LNCAP (cell line): ENCODE results near the gene CDC42EP4.

ENCODE experiments used
- TF ChIP-seq, protein P1 (sequence below): fragments of 450-650 bp; IDR thresholded peaks from 2 replicates; pipeline ENCODE4 v1.5.1; 2017; ENCODE audit warnings: mild to moderate bottlenecking

Gene CDC42EP4, protein sequence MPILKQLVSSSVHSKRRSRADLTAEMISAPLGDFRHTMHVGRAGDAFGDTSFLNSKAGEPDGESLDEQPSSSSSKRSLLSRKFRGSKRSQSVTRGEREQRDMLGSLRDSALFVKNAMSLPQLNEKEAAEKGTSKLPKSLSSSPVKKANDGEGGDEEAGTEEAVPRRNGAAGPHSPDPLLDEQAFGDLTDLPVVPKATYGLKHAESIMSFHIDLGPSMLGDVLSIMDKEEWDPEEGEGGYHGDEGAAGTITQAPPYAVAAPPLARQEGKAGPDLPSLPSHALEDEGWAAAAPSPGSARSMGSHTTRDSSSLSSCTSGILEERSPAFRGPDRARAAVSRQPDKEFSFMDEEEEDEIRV

DNA sequence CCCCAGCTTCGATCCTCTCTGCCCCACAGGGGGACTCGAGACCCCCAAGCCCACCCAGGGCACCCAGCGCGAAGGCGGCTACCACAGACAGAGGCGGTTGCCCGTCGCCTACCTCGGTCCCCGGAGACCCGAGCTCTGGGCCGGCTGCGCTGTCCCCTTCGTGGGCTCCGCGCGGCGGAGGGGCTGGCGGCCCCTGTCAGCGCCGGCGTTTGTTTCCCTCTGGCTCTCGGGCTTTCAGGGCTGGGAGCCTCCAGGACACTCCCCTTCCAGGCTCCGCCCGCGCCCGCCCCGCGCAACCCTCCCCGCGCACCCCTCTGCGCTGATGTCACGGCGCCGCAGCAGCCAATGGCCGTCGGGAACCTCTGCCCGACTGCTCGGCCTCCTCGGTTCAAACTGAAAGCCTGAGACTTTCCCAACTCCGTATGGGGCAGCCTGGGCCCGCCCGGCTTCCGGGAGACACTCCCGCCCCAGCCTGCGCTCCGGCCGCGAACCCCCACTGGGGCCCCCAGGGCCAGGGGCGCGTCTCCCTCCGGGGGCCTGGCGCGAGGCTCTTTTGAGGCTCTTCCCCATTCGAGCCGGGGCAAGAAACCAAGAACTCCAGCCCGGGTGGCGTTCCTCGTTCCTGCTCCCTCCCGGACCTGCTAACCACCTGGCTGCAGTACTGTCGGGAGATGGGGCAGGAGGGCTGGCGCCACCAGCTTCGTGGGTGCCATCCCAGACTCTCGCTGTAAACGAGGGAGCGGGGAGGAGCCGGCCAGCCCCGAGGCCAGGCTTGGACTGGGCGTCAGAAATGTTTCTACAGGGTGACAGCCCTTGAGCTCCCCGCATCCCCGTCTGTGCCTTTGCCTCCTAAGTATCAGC, at the start of gene CDC42EP4:
TSS of gene CDC42EP4 (minus strand) at position 221 of the 861 bp plus-strand sequence. CDS start 25,501 bp downstream, outside the sequence.
- TF ChIP-seq, protein P1, sequence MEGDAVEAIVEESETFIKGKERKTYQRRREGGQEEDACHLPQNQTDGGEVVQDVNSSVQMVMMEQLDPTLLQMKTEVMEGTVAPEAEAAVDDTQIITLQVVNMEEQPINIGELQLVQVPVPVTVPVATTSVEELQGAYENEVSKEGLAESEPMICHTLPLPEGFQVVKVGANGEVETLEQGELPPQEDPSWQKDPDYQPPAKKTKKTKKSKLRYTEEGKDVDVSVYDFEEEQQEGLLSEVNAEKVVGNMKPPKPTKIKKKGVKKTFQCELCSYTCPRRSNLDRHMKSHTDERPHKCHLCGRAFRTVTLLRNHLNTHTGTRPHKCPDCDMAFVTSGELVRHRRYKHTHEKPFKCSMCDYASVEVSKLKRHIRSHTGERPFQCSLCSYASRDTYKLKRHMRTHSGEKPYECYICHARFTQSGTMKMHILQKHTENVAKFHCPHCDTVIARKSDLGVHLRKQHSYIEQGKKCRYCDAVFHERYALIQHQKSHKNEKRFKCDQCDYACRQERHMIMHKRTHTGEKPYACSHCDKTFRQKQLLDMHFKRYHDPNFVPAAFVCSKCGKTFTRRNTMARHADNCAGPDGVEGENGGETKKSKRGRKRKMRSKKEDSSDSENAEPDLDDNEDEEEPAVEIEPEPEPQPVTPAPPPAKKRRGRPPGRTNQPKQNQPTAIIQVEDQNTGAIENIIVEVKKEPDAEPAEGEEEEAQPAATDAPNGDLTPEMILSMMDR, result no peak

DNA sequence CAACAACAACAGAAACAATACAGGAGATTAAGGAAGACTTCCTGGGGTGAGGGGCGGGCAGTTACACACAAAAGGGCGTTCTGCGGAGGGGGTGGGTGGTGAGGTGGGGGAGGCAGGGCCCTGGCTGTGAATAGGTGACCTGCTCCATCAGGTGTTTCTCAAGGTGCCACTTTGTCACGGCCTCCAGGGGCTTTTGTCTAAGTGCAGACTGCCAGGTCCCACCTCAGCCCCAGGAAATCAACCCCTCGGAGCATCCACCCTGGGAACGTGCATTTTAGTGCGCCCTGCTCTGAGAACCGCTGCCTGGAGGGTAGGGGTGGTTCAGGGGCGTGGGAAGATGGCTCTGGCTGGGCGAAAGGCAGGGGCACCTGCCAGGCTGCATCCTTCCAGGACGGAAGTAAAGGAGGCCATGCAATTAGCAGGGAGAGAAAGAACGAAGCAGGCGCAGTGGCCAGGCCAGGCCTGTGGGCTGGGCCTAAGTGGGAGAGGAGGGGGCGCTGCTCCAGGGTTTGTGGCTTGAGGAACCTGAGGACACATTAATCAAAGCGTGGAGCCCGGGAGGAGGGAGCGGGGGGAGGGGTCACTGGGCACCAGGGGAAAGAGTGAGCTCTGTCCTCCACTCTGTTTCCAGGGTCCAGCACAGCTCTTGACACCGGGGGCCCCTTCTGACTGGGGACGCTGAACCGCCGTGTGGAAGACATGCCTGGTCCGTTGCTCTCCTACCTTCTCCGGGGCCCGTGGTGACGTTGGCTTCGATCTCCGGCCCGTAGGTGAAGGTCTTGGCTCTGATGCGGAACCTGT, 49.4 kb upstream of the CDC42EP4 start:
- TF ChIP-seq, protein P1, result no peak

DNA sequence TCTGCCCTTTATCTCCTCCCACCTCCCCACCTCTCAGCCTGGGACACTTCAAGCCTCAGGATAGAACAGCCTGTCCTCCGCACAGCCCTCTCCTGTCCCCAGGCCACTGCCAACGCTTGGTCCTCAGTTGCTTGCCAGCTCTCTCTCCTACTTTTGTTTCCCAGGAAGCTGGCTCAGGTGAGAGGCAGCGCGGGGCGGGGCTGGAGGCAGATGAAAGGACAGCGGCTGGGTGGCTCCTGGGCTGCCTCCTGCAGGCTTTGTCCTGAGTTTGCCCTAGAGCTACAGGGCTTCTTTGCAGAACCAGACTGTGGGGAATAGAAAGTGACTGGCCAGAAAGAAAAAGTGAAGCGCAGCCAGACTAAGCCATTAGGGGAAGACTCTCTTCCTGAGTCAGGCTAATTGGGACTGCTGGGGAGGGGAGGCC, 48.2 kb upstream of the CDC42EP4 start:
- TF ChIP-seq, protein P1, result peak; percentile 55

DNA sequence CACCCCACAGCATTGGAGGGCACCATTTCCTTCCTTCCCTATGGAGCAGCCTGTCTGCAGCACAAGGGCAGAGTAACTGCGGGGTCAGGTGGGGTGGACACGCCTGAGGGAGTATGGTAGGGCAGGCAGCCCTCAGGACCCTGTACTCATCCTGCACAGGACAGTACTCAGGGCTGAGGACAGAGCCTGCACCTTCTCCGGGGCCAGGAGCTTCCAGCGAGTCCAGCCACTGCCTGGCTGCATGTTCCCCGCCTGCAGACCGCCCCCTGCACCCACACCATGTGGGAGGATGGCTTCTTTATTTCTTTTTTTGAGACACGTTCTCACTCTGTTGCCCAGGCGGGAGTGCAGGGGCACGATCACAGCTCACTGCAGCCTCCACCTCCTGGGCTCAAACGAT, 47.6 kb upstream of the CDC42EP4 start:
- TF ChIP-seq, protein P1, result no peak

DNA sequence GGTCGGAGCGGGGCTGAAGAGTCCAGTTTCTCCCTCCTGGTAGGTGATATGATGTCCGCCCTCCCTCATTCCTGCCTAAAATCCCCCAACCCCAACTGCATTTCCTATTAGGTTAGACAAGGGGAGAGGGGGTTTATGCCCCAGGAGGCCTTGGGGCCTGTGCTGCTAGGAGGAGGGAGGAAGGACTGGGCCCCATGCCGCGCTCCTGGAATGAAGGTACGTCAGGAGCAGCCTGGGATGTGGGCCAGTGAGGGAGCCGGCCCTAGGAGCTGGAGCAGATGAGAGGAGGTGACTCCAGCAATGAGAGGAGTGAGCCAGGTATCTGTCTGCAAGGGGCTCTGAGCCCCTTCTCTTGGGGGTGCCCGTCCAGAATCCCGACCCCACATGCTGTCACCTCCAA, 46.9 kb upstream of the CDC42EP4 start:
- TF ChIP-seq, protein P1, result no peak

DNA sequence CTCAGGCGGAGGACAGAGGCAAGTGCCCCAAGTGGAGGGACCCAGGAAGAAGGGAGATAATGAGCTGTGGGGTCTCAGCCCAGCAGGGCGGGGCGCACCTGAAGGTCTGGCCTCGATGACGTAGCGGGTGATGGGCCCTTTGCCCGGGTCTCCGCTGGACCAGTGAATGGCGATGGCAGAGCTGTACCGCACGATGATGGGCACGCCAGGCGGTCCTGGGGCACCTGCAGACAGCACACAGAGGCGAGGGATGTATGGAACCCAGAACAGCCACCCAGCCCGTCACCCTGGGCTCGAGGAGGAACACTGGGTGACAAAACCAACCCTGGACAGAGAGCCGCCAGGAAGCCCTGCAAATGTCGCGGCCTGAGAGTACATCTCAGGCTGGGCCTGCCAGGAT, 46.2 kb upstream of the CDC42EP4 start:
- TF ChIP-seq, protein P1, result no peak

DNA sequence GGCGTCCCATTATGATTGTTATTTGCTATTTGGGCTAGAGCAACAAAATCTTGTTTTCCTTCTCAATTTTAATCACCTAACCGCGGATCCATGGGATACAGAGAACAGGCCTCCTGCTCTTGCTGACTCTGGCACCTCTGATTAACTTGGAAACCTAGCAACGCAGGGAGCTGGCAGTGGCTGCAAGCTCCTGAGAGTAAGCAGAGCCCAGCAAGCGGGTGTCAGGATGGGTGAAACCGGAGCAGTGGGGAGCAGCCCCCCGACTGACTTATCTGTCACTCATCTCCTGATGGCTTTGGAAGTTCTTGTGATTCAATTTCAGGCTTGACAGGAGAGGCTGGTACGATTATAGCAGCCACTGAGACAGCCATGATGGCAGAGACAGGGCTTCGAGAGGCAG, 45.5 kb upstream of the CDC42EP4 start:
- TF ChIP-seq, protein P1, result no peak
